ENCODE data around the gene FTO.

- no peak for TF ChIP-seq POLR2AphosphoS5 (IDR thresholded peaks at IDR 0.05)
- TF ChIP-seq POLR2A (IDR thresholded peaks at IDR 0.05), result no peak
Observed at GRCh38 chr16:53693320-53693719, 10.6 kb upstream of the FTO start.
